Stimulated activated CD8-positive, alpha-beta memory T cell treated with anti-CD3 and anti-CD28 coated beads, Interleukin-7, amount 100 ng/mL, for 4 hours (primary cell): ENCODE results near the gene LIN7B.
A peak's percentile ranks its signal among the peaks of the same experiment; 100 is the strongest.
"Not testable (repeated sequence)": the region's sequence is repeated elsewhere in the genome, so short reads cannot be mapped to it uniquely, and the experiment has no call there.

ENCODE experiments used
- DNase-seq, 2 donors: peaks; one replicate each; pipeline ENCODE4 v3.0.0-alpha.2; 2020; ENCODE audit warnings: low read depth in 2 of 2

Gene LIN7B

DNA sequence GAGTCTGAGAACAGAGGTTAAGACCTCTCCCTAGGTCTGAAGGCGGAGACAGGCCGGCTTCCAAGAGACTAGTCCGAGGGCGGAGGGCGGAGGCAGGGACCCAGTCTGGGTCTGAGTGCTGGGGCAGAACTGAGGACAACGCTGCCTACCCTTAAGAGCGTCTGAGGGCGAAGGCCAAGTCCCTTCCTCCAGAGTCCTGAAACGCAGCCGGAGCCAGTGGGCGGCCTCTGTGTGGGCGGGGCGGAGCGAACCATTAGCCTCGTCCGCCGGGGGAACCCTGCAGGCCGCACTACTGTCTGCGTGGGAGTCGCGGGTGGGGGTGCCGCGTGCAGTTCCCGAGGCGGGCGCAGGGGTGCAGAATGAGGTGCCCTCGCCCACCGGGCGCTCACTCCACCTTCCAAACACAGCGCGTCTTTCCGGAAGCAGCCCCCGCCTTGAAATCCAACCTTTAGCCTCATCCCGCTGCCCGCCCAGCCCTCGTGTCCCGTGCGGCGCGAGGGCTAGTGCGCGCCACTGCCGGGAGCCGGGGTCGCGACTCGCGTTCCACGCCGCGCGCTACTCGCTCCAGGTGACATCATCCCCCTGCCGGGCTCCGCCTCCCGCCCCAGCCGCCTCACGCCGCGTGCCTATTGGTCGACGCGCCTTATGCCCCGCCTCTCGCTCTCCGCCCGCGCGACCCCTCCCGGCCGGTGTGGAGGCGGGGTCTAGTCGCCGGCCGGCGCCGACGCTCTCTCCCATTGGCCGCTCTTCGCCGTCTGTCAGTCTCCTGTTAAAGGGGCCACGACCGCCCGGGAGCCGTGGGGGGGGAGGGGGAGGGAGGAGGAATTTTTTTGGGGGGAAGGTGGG lies 4.6 kb downstream of the LIN7B start, which contains the start of gene C19orf73:
C19orf73 (minus strand) TSS at position 579 of the 846 bp plus-strand sequence; CDS start at position 458, 121 bp downstream.
- DNase-seq = peak; percentile 88 to 93

GRCh38 chr19:49119411-49120324 lies 5.5 kb downstream of the LIN7B start, which contains the start of gene PPFIA3:
PPFIA3 (plus strand) TSS chr19:49119544; CDS start chr19:49127874, 8,330 bp downstream.
- DNase-seq = peak in 1 of 2 donors; percentile 13

GRCh38 chr19:49120325-49120683 lies 6.1 kb downstream of the LIN7B start:
- no peak for DNase-seq

GRCh38 chr19:49120868-49121267 lies 6.7 kb downstream of the LIN7B start:
- DNase-seq = no peak

DNA sequence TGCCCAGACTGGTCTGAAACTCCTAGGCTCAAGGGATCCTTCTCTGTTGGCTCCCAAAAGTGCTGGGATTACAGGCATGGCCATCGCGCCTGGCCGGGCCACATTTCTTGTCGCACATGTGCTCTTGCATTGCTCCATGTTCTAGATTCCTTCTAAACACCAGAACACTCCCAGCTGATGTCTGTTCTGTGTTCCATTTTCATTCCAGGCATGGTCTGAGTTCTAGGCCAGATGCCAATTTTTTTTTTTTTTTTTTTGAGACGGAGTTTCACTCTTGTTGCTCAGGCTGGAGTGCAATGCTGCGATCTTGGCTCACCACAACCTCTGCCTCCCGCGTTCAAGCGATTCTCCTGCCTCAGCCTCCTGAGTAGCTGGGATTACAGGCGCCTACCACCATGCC lies 7.7 kb downstream of the LIN7B start:
- not testable (repeated sequence) for DNase-seq

DNA sequence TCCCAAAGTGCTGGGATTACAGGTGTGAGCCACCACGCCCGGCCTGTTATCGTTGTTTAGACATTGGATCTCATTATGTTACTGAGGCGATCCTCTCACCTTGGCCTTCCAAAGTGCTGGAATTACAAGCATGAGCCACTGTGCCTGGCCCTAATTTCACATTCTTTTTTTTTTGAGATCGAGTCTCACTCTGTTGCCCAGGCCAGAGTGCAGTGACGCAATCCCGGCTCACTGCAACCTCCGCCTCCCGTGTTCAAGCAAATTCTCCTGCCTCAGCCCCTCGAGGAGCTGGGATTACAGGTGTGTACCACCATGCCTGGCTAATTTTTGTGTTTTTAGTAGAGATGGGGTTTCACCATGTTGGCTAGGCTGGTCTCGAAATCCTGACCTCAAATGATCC lies 9.1 kb downstream of the LIN7B start:
- not testable (repeated sequence) for DNase-seq

DNA sequence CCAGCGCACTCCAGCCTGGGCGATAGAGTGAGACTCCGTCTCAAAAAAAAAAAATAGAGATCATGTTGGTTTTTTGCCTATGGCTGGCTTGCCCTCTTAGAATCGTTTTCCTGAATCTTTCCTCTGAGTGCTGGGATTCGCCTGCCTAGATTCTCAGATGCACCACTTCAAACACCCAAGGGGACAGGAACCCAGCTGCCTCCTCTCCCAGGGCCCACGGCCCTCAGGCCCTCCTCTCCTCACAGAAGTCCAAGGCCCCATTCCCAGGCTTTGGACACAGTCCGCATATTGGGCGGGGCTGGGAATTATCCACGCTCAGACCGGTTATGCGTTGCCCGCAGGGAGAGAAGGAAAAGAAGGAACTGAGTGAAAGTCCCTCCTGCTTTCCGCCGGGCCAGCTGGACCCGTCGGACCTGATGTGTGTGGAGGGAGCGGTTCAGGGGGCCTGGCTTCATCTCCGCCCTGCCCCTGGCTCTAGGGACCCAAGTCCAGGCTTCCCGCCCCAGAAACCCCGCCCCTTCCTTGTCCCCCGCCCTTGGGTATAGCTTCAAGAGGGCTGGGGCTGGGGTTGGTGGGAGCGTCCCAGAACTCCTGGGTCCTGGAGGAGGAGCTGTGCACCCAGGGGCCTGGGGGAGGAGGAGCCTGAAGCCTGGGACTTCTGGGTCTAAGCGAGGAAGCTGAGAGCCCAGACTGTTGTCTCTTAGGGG lies 11.0 kb downstream of the LIN7B start:
- DNase-seq = no peak

GRCh38 chr19:49126575-49126974 lies 12.4 kb downstream of the LIN7B start:
- DNase-seq = no peak

DNA sequence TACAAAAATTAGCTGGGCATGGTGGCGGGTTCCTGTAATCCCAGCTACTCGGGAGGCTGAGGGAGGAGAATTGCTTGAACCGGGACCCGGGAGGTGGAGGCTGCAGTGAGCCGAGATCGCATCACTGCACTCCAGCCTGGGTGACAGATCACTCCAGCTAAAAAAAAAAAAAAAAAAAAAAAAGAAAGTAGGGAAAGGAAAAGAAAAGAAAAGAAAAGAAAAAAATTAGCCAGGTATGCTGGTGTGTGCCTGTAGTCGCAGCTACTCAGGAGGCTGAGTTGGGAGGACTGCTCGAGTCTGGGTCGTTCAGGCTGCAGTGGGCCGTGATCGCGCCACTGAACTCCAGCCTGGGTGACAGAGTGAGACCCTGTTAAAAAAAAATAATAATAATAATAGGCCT lies 13.1 kb downstream of the LIN7B start:
- DNase-seq = not testable (repeated sequence)

- DNase-seq = peak; percentile 88 to 90
Measured at GRCh38 chr19:49127674-49128544, 13.7 kb downstream of the LIN7B start.

GRCh38 chr19:49128545-49129237 lies 14.5 kb downstream of the LIN7B start:
- DNase-seq = no peak

DNA sequence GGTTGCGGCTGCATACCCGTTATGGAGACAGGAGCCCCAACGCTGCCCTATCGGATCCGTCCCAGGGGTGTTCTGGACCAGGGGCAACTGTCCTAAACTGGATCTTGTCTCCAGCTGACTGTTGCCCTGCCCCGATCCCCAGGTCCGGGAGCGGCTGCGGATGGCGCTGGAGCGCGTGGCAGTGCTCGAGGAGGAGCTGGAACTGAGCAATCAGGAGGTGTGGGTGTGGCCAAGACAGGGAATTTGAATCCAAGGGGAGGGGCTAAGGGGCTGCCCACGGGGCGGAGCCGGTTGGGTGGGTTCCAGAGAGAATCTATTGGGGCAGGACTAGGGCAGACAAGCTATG lies 15.0 kb downstream of the LIN7B start:
- DNase-seq = no peak

- DNase-seq = no peak
Measured at GRCh38 chr19:49130325-49130724, 16.2 kb downstream of the LIN7B start.

GRCh38 chr19:49132974-49133609 lies 18.9 kb downstream of the LIN7B start:
- no peak for DNase-seq

DNA sequence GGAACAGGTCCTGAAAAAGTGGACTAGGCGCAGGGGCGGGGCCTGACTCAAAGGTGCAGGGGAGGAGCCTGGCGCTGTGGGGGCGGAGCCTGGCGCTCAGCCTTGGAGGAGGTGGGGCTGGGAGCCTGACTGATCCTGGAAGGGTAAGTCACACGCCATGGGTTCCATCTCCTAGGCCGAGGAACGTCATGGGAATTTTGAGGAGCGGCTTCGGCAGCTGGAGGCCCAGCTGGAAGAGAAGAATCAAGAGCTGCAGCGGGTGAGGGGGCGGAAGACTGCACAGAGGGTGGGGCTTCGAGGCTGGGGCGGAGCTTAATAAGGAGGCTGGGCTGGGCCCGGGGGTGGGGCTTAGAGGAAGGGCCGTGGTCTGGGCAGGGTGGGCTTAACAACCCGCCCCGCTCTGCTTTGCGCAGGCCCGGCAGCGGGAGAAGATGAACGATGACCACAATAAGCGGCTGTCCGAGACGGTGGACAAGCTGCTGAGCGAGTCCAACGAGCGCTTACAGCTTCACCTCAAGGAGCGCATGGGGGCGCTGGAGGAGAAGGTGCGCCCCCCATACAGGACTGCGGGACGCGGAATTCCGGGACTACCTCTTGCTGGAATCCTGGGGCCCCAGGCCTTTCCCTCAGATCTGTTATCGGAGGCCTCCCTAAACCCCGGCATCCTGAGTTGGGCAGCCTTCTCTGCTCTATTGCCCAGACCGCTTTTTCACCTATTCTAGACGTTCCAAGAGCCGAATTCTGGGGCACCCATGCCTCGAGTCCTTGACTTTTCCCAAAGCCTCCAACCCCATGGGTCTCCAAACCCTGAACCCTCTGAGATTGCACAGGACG lies 19.7 kb downstream of the LIN7B start:
- no peak for DNase-seq

GRCh38 chr19:49135686-49136085 lies 21.5 kb downstream of the LIN7B start:
- no peak for DNase-seq

GRCh38 chr19:49136771-49137171 lies 22.6 kb downstream of the LIN7B start:
- no peak for DNase-seq

DNA sequence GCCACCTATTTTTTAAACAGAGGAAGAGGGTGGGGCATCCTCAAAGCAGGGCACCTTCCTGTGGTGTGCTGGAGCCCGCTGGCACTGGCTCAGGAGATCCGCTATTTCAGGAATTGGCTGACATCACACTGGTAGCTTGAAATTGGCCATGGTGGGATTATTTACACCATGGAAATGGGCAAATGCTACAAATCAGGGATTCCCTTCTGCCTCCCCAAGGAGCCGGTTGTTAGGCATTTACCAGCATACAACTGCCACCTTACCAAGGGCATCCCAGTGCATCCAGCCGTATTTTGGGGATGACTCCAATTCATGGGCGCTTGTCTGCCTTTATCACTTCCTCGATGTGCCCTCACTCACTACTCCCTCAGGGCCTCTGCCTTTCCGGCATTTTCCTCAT lies 26.8 kb downstream of the LIN7B start:
- no peak for DNase-seq

DNA sequence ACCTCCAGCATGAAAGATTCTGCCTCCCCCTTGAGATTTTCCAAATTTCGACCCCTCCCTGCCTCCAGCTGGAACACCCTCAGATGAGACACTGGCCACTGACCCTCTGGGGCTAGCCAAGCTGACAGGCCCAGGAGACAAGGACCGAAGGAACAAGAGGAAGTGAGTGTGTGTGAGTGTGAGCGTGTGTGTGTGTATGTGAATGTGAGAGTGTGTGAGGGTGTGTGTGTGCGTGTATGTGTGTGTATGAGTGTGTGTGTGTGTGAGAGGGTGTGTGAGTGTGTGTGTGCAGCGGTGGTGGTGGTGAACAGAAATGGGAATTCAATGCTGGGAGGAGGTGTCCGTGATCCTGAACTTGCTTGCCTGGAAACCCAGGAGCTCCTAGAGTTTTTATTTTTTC lies 27.2 kb downstream of the LIN7B start:
- no peak for DNase-seq
